Measurements from ENCODE around the gene PDE1C.

PDE1C gene

GRCh38 chr7:31788445-31788844, 281.8 kb downstream of the PDE1C start:
- Mint-ChIP-seq H3K4me1 (ENCODE audit: low read depth) (no peaks in the 10 kb centered on the region), H3K27ac (no peak overlapping the region), H3K36me3 (ENCODE audit: low read depth) (no peaks in the 10 kb centered on the region), H3K4me3 (no peak overlapping the region), H3K9me3 (no peaks in the 10 kb centered on the region), H3K27me3 (ENCODE audit: low read depth) (no peaks in the 10 kb centered on the region)

GRCh38 chr7:31786326-31786725, 283.9 kb downstream of the PDE1C start:
- H3K36me3 Mint-ChIP-seq (ENCODE audit: low read depth), result no peaks in the 10 kb centered on the region
- no peaks in the 10 kb centered on the region for H3K9me3 Mint-ChIP-seq
- no peak overlapping the region for H3K4me3 Mint-ChIP-seq
- H3K27me3 Mint-ChIP-seq (ENCODE audit: low read depth), result no peaks in the 10 kb centered on the region
- no peak overlapping the region for H3K27ac Mint-ChIP-seq
- no peaks in the 10 kb centered on the region for H3K4me1 Mint-ChIP-seq (ENCODE audit: low read depth)

- Mint-ChIP-seq H3K4me3 (no peak overlapping the region), H3K27me3 (ENCODE audit: low read depth) (no peaks in the 10 kb centered on the region), H3K9me3 (no peaks in the 10 kb centered on the region), H3K36me3 (ENCODE audit: low read depth) (no peaks in the 10 kb centered on the region), H3K27ac (no peak overlapping the region), H3K4me1 (ENCODE audit: low read depth) (no peaks in the 10 kb centered on the region)
Observed at GRCh38 chr7:31785101-31785500, 285.1 kb downstream of the PDE1C start.

- Mint-ChIP-seq H3K27ac (no peak overlapping the region), H3K36me3 (ENCODE audit: low read depth) (no peaks in the 10 kb centered on the region), H3K4me3 (no peak overlapping the region), H3K4me1 (ENCODE audit: low read depth) (no peaks in the 10 kb centered on the region), H3K9me3 (no peaks in the 10 kb centered on the region), H3K27me3 (ENCODE audit: low read depth) (no peaks in the 10 kb centered on the region)
Observed at GRCh38 chr7:31783221-31783620, 287.0 kb downstream of the PDE1C start.

GRCh38 chr7:31782411-31782991, 287.7 kb downstream of the PDE1C start:
- Mint-ChIP-seq H3K27me3 (ENCODE audit: low read depth) (no peaks in the 10 kb centered on the region), H3K4me1 (ENCODE audit: low read depth) (no peaks in the 10 kb centered on the region), H3K9me3 (no peaks in the 10 kb centered on the region), H3K4me3 (no peak overlapping the region), H3K36me3 (ENCODE audit: low read depth) (no peaks in the 10 kb centered on the region), H3K27ac (no peak overlapping the region)

- H3K27me3 Mint-ChIP-seq (ENCODE audit: low read depth), result no peaks in the 10 kb centered on the region
- no peak overlapping the region for H3K4me3 Mint-ChIP-seq
- H3K36me3 Mint-ChIP-seq (ENCODE audit: low read depth), result no peaks in the 10 kb centered on the region
- H3K27ac Mint-ChIP-seq, result no peak overlapping the region
- H3K4me1 Mint-ChIP-seq (ENCODE audit: low read depth), result no peaks in the 10 kb centered on the region
- H3K9me3 Mint-ChIP-seq, result no peaks in the 10 kb centered on the region
Observed at GRCh38 chr7:31778296-31778695, 291.9 kb downstream of the PDE1C start.

- no peak overlapping the region for H3K27ac Mint-ChIP-seq
Observed at GRCh38 chr7:31776616-31777015, 293.6 kb downstream of the PDE1C start.

GRCh38 chr7:31775556-31775955, 294.7 kb downstream of the PDE1C start:
- Mint-ChIP-seq H3K9me3 (no peaks in the 10 kb centered on the region), H3K4me1 (ENCODE audit: low read depth) (no peaks in the 10 kb centered on the region), H3K27me3 (ENCODE audit: low read depth) (no peaks in the 10 kb centered on the region), H3K4me3 (no peak overlapping the region), H3K27ac (no peak overlapping the region), H3K36me3 (ENCODE audit: low read depth) (no peaks in the 10 kb centered on the region)

More at GRCh38 chr7:31776616-31777015, 293.6 kb downstream of the PDE1C start:
- no peak overlapping the region for H3K4me3 Mint-ChIP-seq
- H3K9me3 Mint-ChIP-seq, result no peaks in the 10 kb centered on the region
- H3K4me1 Mint-ChIP-seq (ENCODE audit: low read depth), result no peaks in the 10 kb centered on the region
- H3K27me3 Mint-ChIP-seq (ENCODE audit: low read depth), result no peaks in the 10 kb centered on the region
- H3K36me3 Mint-ChIP-seq (ENCODE audit: low read depth), result no peaks in the 10 kb centered on the region

GRCh38 chr7:31772211-31772610, 298.0 kb downstream of the PDE1C start:
- H3K4me1 Mint-ChIP-seq (ENCODE audit: low read depth), result no peaks in the 10 kb centered on the region
- H3K9me3 Mint-ChIP-seq, result no peaks in the 10 kb centered on the region
- H3K36me3 Mint-ChIP-seq (ENCODE audit: low read depth), result no peaks in the 10 kb centered on the region

GRCh38 chr7:31767686-31768358, 302.4 kb downstream of the PDE1C start:
- no peaks in the 10 kb centered on the region for H3K9me3 Mint-ChIP-seq
- H3K27ac Mint-ChIP-seq, result no peak overlapping the region
- no peak overlapping the region for H3K4me3 Mint-ChIP-seq
- H3K4me1 Mint-ChIP-seq (ENCODE audit: low read depth), result no peaks in the 10 kb centered on the region
- no peaks in the 10 kb centered on the region for H3K36me3 Mint-ChIP-seq (ENCODE audit: low read depth)
- H3K27me3 Mint-ChIP-seq (ENCODE audit: low read depth), result no peaks in the 10 kb centered on the region

More at GRCh38 chr7:31772211-31772610, 298.0 kb downstream of the PDE1C start:
- H3K27me3 Mint-ChIP-seq (ENCODE audit: low read depth), result no peaks in the 10 kb centered on the region
- H3K27ac Mint-ChIP-seq, result no peak overlapping the region
- H3K4me3 Mint-ChIP-seq, result no peak overlapping the region

- H3K9me3 Mint-ChIP-seq, result no peaks in the 10 kb centered on the region
- H3K4me1 Mint-ChIP-seq (ENCODE audit: low read depth), result no peaks in the 10 kb centered on the region
- no peaks in the 10 kb centered on the region for H3K27me3 Mint-ChIP-seq (ENCODE audit: low read depth)
- no peak overlapping the region for H3K27ac Mint-ChIP-seq
- H3K4me3 Mint-ChIP-seq, result no peak overlapping the region
- no peaks in the 10 kb centered on the region for H3K36me3 Mint-ChIP-seq (ENCODE audit: low read depth)
Observed at GRCh38 chr7:31764462-31764861, 305.7 kb downstream of the PDE1C start.

GRCh38 chr7:31763548-31763947, 306.7 kb downstream of the PDE1C start:
- Mint-ChIP-seq H3K9me3 (no peaks in the 10 kb centered on the region), H3K4me1 (ENCODE audit: low read depth) (no peaks in the 10 kb centered on the region), H3K27ac (no peak overlapping the region), H3K4me3 (no peak overlapping the region), H3K27me3 (ENCODE audit: low read depth) (no peaks in the 10 kb centered on the region), H3K36me3 (ENCODE audit: low read depth) (no peaks in the 10 kb centered on the region)

GRCh38 chr7:31761646-31762045, 308.6 kb downstream of the PDE1C start:
- H3K4me3 Mint-ChIP-seq, result no peak overlapping the region
- H3K9me3 Mint-ChIP-seq, result no peaks in the 10 kb centered on the region
- H3K36me3 Mint-ChIP-seq (ENCODE audit: low read depth), result no peaks in the 10 kb centered on the region
- no peak overlapping the region for H3K27ac Mint-ChIP-seq
- no peaks in the 10 kb centered on the region for H3K4me1 Mint-ChIP-seq (ENCODE audit: low read depth)
- no peaks in the 10 kb centered on the region for H3K27me3 Mint-ChIP-seq (ENCODE audit: low read depth)

- no peak overlapping the region for H3K27ac Mint-ChIP-seq
- H3K4me1 Mint-ChIP-seq (ENCODE audit: low read depth), result no peaks in the 10 kb centered on the region
- no peaks in the 10 kb centered on the region for H3K36me3 Mint-ChIP-seq (ENCODE audit: low read depth)
- H3K9me3 Mint-ChIP-seq, result no peaks in the 10 kb centered on the region
- no peak overlapping the region for H3K4me3 Mint-ChIP-seq
- H3K27me3 Mint-ChIP-seq (ENCODE audit: low read depth), result no peaks in the 10 kb centered on the region
Observed at GRCh38 chr7:31758755-31759154, 311.5 kb downstream of the PDE1C start.

- Mint-ChIP-seq H3K27me3 (ENCODE audit: low read depth) (no peaks in the 10 kb centered on the region), H3K27ac (no peak overlapping the region), H3K4me1 (ENCODE audit: low read depth) (no peaks in the 10 kb centered on the region), H3K4me3 (no peak overlapping the region), H3K36me3 (ENCODE audit: low read depth) (no peaks in the 10 kb centered on the region), H3K9me3 (no peaks in the 10 kb centered on the region)
Observed at GRCh38 chr7:31751726-31752125, 318.5 kb downstream of the PDE1C start.
